Measurements from ENCODE around the gene CAPN2. TPM values are rescaled to one million over a fixed set of nuclear protein-coding genes. Genes with fewer than 3 reads are reported as not detected.

Gene CAPN2
- total RNA-seq, 4 donors from 2014 or later, result 160 to 207 (median 177) TPM

- H3K27me3 ChIP-seq, result peaks cover 0 to 3% of the 10 kb centered on the region in 2 donors
- no peaks in the 10 kb centered on the region for H3K9me3 ChIP-seq
- WGBS, 2 donors, result 90 to 95% methylated on average over 3 of the region's 3 CpGs
- H3K36me3 ChIP-seq, result no peaks in the 10 kb centered on the region
- TF ChIP-seq, protein P1, sequence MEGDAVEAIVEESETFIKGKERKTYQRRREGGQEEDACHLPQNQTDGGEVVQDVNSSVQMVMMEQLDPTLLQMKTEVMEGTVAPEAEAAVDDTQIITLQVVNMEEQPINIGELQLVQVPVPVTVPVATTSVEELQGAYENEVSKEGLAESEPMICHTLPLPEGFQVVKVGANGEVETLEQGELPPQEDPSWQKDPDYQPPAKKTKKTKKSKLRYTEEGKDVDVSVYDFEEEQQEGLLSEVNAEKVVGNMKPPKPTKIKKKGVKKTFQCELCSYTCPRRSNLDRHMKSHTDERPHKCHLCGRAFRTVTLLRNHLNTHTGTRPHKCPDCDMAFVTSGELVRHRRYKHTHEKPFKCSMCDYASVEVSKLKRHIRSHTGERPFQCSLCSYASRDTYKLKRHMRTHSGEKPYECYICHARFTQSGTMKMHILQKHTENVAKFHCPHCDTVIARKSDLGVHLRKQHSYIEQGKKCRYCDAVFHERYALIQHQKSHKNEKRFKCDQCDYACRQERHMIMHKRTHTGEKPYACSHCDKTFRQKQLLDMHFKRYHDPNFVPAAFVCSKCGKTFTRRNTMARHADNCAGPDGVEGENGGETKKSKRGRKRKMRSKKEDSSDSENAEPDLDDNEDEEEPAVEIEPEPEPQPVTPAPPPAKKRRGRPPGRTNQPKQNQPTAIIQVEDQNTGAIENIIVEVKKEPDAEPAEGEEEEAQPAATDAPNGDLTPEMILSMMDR (IDR thresholded peaks at IDR 0.05), result no peak
- no peak for TF ChIP-seq EP300 (IDR thresholded peaks at IDR 0.05)
- TF ChIP-seq POLR2A (IDR thresholded peaks at IDR 0.05), result no peak
- H3K4me3 ChIP-seq, result no peak overlapping the region
- no peaks in the 10 kb centered on the region for H3K4me1 ChIP-seq
- DNase-seq (ENCODE audit: low spot score in 2 of 2), result no peak
- H3K27ac ChIP-seq, result no peak overlapping the region
Measured at GRCh38 chr1:223682502-223682901, 29.8 kb upstream of the CAPN2 start.

DNA sequence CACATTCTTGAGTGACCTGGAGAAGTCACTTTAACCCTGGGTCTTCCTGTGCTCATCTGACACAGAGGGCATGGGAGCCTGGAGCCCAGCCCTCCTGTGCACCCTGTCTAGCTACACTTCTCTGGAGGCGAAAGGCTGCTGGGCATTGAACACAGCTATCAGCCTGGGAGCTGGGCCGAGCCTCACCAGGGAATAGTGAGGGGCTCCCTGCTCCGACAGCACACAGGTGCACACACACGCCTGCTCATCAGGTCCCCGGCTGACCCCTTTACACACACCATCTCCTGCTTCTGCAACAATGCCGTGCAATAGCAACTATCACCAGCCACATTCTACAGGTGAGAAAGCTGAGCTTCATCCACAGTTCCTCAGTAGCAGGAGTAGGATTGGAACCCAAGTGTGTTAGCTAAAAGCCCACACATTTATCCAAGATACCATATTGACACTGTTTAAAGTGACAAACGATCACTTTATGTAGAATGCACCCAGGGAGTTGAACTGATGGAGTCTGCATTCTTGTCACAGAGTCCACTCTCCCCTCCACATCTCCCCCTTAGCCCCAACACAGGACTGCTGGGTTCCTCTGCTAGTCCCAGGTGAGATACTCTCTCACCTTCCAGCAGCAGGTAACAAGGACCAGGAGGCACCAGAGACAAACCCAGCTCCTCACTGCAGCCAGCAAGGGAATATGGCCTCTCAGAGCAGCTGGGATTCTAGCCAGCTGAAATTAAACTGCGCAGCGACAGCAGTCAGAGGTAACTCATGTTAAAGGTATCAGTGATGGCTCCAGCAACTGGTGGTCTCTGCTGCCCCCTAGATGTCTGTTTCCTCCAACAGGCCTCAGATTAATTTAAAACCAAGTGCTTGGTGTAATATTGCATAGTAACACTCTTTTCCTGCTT is 28.5 kb upstream of the CAPN2 start:
- Histone ChIP-seq H3K36me3 (no peaks in the 10 kb centered on the region), H3K27ac (no peak overlapping the region), H3K27me3 (peaks cover 0 to 3% of the 10 kb centered on the region in 2 donors), H3K4me3 (no peak overlapping the region), H3K9me3 (no peaks in the 10 kb centered on the region), H3K4me1 (no peaks in the 10 kb centered on the region)
- TF ChIP-seq POLR2A (IDR thresholded peaks at IDR 0.05), result no peak
- TF ChIP-seq, protein P1 (IDR thresholded peaks at IDR 0.05), result peak; percentile 19 to 45 (median 34)
- 60 to 70% methylated on average over 9 of the region's 9 CpGs for WGBS, 2 donors
- DNase-seq (ENCODE audit: low spot score in 2 of 2), result peak in 1 of 2 donors; percentile 60

DNA sequence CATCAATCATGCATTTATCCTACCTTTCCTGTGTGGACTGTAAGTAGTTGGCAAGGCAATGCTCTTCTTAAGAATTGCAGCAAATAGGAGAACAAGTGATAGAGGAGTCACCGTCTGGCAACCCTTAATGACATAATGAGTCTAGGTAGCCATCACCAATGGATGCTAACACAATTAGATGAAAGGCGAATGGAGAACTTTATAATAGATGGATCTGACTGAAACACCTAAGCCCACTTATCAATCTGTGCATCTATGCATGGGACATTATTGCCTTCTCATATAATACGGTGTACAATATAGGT is 27.9 kb upstream of the CAPN2 start:
- no peak for DNase-seq (ENCODE audit: low spot score in 2 of 2)
- TF ChIP-seq POLR2A (IDR thresholded peaks at IDR 0.05), result no peak
- TF ChIP-seq, protein P1 (IDR thresholded peaks at IDR 0.05), result no peak
- no peak for TF ChIP-seq EP300 (IDR thresholded peaks at IDR 0.05)
- WGBS, 2 donors, result 74 to 75% methylated on average over 3 of the region's 3 CpGs

DNA sequence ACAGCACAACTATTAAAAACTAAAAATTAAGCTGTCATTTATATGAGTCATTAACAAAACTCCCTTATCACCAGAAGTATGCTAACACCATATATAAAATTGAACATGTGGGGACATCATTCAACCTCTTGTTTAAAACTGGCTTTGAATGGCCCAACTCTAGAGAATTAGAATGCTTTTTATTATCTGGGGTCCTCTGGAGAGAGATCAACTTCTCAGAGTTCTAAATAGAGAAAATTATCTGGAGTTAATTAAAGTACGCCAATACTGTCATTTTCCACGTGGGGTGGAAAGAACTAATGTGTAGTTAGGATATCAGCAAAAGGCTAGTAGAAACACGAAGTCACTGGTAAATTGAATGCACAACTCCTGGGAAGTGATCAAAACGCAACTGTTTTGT is 21.2 kb upstream of the CAPN2 start:
- H3K9me3 ChIP-seq, result no peaks in the 10 kb centered on the region
- no peaks in the 10 kb centered on the region for H3K27me3 ChIP-seq
- H3K4me1 ChIP-seq, result no peaks in the 10 kb centered on the region
- no peak for TF ChIP-seq POLR2A (IDR thresholded peaks at IDR 0.05)
- TF ChIP-seq, protein P1 (IDR thresholded peaks at IDR 0.05), result no peak
- no peak for TF ChIP-seq EP300 (IDR thresholded peaks at IDR 0.05)
- 59 to 74% methylated on average over 4 of the region's 4 CpGs for WGBS, 2 donors
- no peak overlapping the region for H3K4me3 ChIP-seq
- H3K36me3 ChIP-seq, result no peaks in the 10 kb centered on the region
- DNase-seq (ENCODE audit: low spot score in 2 of 2), result no peak
- no peak overlapping the region for H3K27ac ChIP-seq

More for the DNA sequence above, 27.9 kb upstream of the CAPN2 start:
- Histone ChIP-seq H3K27ac (no peak overlapping the region), H3K36me3 (no peaks in the 10 kb centered on the region), H3K27me3 (peaks cover 0 to 3% of the 10 kb centered on the region in 2 donors), H3K9me3 (no peaks in the 10 kb centered on the region), H3K4me1 (no peaks in the 10 kb centered on the region), H3K4me3 (no peak overlapping the region)

GRCh38 chr1:223695014-223695548 is 17.3 kb upstream of the CAPN2 start:
- Histone ChIP-seq H3K4me1 (peaks cover 0 to 15% (median 2%) of the 10 kb centered on the region in 4 donors), H3K36me3 (no peaks in the 10 kb centered on the region), H3K27ac (no peak overlapping the region), H3K4me3 (no peak overlapping the region), H3K27me3 (no peaks in the 10 kb centered on the region), H3K9me3 (no peaks in the 10 kb centered on the region)
- TF ChIP-seq, protein P1 (IDR thresholded peaks at IDR 0.05), result no peak
- TF ChIP-seq POLR2A (IDR thresholded peaks at IDR 0.05) (no peak), EP300 (IDR thresholded peaks at IDR 0.05) (no peak)
- 62 to 75% methylated on average over 8 of the region's 8 CpGs for whole genome bisulfite sequencing, 2 donors
- no peak for DNase-seq (ENCODE audit: low spot score in 2 of 2)
